Gastrocnemius medialis (tissue), 4 donors: ENCODE measurements around the gene AIMP1. TPM values are rescaled to one million over a fixed set of nuclear protein-coding genes. Genes with fewer than 3 reads are reported as not detected.

Source experiments
- ATAC-seq, 2 donors: fragments of 150-250 bp; one replicate each; pipeline ENCODE4 v1.9.1; 2016
- DNase-seq, 2 donors: peaks; one replicate each; pipeline ENCODE4 v3.0.0-alpha.2; 2019
- H3K27ac ChIP-seq, 4 donors: fragments of 200-600 bp; sonication (generic); 1 replicate in 1 of 4; 2 replicates in 3 of 4; pipeline ENCODE4 v1.5.1; 2016 to 2018; ENCODE audit warnings: mild to moderate bottlenecking in 2 of 4, moderate library complexity in 1 of 4
- H3K27me3 ChIP-seq, 3 donors: fragments of 200-600 bp; sonication (generic) in 2 of 3; 1 replicate in 1 of 3; 2 replicates in 2 of 3; pipeline versions ENCODE4 v1.5.1 to v1.6.0; 2016 to 2019; ENCODE audit warnings: mild to moderate bottlenecking in 1 of 3, moderate library complexity in 1 of 3
- H3K36me3 ChIP-seq, 2 donors: fragments of 200-600 bp; sonication (generic) in 1 of 2; one replicate each; pipeline ENCODE4 v1.5.1; 2017 to 2018
- H3K4me1 ChIP-seq, 2 donors: fragments of 200-600 bp; sonication (generic) in 1 of 2; one replicate each; pipeline ENCODE4 v1.5.1; 2016 to 2017; ENCODE audit warnings: mild to moderate bottlenecking in 2 of 2
- H3K4me3 ChIP-seq, 4 donors: fragments of 200-600 bp; sonication (generic) in 3 of 4; 1 replicate in 1 of 4; 2 replicates in 3 of 4; pipeline ENCODE4 v1.5.1; 2016 to 2019; ENCODE audit warnings: mild to moderate bottlenecking in 2 of 4
- H3K9me3 ChIP-seq, 3 donors: fragments of 200-600 bp; sonication (generic) in 2 of 3; 1 replicate in 1 of 3; 2 replicates in 2 of 3; pipeline ENCODE4 v1.5.1; 2016 to 2019
- POLR2A ChIP-seq, 2 donors: fragments of 450-650 bp; IDR thresholded peaks; one replicate each; pipeline ENCODE4 v1.6.1; 2017; ENCODE audit warnings: antibody characterized with exemption in 2 of 2, mild to moderate bottlenecking in 2 of 2, moderate library complexity in 2 of 2
- in situ Hi-C, 4 donors: fragments of 200-750 bp; cut with MboI; loops; one replicate each; pipeline versions ENCODE4 v1.15.0 to v1.8.0; 2017; ENCODE audit warnings: low sequenced_read_pairs in 4 of 4
- intact Hi-C: fragments of 100-400 bp; cut with DNase I; formaldehyde crosslinking; loops from one replicate; pipeline ENCODE4 v1.15.1; 2023; ENCODE audit warnings: low total_unique reads
- total RNA-seq, 4 donors: library from RNA; depleted of rRNA; stranded (reverse); fragments of >200 nt; gene quantifications; one replicate each; pipeline versions ENCODE4 v1.1.0 to v1.2.3, GENCODE V29; 2016
- TF ChIP-seq, protein P1 (sequence below), 5 experiments: fragments of 450-650 bp in 3 of 5; fragments of 200-600 bp in 2 of 5; sonication (generic) in 2 of 5; IDR thresholded peaks in 4 of 5; conservative IDR thresholded peaks in 1 of 5; 1 replicate in 4 of 5; 2 replicates in 1 of 5; pipeline ENCODE4 v1.5.1; 2016 to 2019; ENCODE audit warnings: antibody characterized with exemption in 5 of 5, mild to moderate bottlenecking in 3 of 5, moderate library complexity in 3 of 5

The AIMP1 gene
- total RNA-seq, 4 donors from 2014 or later, result 23.2 to 30.0 (median 27.4) TPM

DNA sequence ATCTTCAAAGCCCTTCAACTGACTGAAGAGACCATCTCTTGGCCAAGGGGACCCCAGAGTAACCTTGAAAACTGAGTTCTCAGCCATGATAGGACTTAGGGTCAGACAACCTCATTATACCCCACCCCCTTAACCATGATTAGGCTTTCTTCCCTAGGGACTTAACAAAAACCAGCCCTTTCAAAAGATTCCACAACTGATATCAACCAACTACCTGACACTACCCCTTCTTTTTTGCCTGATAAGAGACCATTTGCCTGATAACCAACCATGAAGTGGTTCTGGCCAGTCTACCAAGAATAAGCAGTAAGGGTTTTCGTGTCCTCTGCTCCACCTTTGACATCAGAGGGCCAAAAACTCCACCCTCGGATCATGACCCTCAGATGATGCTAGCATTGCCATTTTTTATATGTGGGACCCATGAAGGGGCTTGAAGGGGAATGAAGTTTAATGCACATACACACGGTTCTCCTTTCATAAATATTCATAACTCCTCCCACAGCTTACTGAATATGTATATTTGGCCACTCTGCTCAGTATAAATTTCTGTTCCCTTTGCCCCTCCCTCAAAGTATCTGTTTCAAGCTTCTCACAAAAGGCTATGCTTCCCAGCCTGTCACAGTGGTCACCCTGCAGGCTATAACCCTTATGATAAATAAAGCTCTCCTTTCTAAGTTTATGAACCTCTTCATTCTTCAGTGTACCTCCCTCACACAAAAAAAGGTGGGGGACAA is 12.6 kb upstream of the AIMP1 start:
- H3K27ac ChIP-seq, result no peak overlapping the region
- TF ChIP-seq, protein P1, sequence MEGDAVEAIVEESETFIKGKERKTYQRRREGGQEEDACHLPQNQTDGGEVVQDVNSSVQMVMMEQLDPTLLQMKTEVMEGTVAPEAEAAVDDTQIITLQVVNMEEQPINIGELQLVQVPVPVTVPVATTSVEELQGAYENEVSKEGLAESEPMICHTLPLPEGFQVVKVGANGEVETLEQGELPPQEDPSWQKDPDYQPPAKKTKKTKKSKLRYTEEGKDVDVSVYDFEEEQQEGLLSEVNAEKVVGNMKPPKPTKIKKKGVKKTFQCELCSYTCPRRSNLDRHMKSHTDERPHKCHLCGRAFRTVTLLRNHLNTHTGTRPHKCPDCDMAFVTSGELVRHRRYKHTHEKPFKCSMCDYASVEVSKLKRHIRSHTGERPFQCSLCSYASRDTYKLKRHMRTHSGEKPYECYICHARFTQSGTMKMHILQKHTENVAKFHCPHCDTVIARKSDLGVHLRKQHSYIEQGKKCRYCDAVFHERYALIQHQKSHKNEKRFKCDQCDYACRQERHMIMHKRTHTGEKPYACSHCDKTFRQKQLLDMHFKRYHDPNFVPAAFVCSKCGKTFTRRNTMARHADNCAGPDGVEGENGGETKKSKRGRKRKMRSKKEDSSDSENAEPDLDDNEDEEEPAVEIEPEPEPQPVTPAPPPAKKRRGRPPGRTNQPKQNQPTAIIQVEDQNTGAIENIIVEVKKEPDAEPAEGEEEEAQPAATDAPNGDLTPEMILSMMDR (IDR thresholded peaks at IDR 0.05 in 4 of 5, conservative IDR thresholded peaks at IDR 0.05 in 1 of 5), result no peak
- no peak for TF ChIP-seq POLR2A (IDR thresholded peaks at IDR 0.05)
- no peak overlapping the region for H3K4me3 ChIP-seq
- ATAC-seq (no peak), DNase-seq (no peak)
- peaks cover 0 to 9% of the 10 kb centered on the region in 2 donors for H3K36me3 ChIP-seq
- intact Hi-C loops (no loop called here), in situ Hi-C loops (no loop called here)
- H3K9me3 ChIP-seq, result no peaks in the 10 kb centered on the region
- H3K27me3 ChIP-seq, result no peaks in the 10 kb centered on the region
- H3K4me1 ChIP-seq, result no peaks in the 10 kb centered on the region

DNA sequence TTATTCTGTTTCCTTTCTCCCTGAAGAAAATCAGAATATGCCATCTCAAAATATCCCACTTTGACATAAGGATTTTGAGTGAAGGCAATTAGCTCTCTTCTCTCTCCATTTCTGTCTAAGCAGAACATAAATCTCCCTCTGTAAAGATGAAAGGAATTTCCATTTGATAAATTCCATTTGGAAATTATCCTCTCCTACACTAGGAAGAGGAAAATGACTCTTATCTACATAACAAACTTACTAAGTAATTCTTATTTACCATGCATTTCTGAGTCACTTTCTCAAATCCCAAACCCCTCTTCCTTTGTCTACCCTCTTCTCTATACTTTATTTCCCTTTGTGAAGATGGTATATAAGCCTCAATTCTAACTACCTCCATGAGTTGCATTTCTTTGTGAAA is 11.7 kb upstream of the AIMP1 start:
- Histone ChIP-seq H3K36me3 (peaks cover 0 to 9% of the 10 kb centered on the region in 2 donors), H3K27me3 (no peaks in the 10 kb centered on the region), H3K27ac (no peak overlapping the region), H3K4me3 (no peak overlapping the region), H3K9me3 (no peaks in the 10 kb centered on the region), H3K4me1 (no peaks in the 10 kb centered on the region)
- ATAC-seq, result no peak
- in situ Hi-C loops, result no loop called here
- intact Hi-C loops, result no loop called here
- TF ChIP-seq POLR2A (IDR thresholded peaks at IDR 0.05), result no peak
- TF ChIP-seq, protein P1 (IDR thresholded peaks at IDR 0.05 in 4 of 5, conservative IDR thresholded peaks at IDR 0.05 in 1 of 5), result no peak
- DNase-seq, result no peak

DNA sequence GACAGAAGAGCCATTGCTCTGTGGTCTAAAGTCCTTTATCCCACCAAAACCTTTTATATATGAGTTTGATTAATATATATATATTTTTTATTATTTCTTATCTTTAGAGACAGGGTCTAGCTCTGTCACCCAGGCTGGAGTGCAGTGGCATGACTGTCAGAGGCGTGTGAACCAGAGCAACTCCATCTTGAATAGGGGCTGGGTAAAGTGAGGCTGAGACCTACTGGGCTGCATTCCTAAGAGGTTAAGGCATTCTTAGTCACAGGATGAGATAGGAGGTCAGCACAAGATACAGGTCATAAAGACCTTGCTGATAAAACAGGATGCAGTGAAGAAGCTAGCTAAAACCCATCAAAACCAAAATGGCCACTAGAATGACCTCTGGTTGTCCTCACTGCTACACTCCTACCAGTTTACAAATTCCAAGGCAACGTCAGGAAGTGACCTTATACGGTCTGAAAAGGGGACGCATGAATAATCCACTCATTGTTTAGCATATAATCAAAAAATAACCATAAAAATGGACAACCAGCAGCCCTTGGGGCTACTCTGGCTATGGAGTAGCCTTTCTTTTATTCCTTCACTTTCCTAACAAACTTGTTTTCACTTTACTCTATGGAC is 10.8 kb upstream of the AIMP1 start:
- Histone ChIP-seq H3K27ac (no peak overlapping the region), H3K4me3 (no peak overlapping the region), H3K36me3 (peaks cover 0 to 9% of the 10 kb centered on the region in 2 donors), H3K9me3 (no peaks in the 10 kb centered on the region), H3K4me1 (peaks cover 0 to under 1% of the 10 kb centered on the region in 2 donors), H3K27me3 (no peaks in the 10 kb centered on the region)
- TF ChIP-seq POLR2A (IDR thresholded peaks at IDR 0.05), result no peak
- TF ChIP-seq, protein P1 (IDR thresholded peaks at IDR 0.05 in 4 of 5, conservative IDR thresholded peaks at IDR 0.05 in 1 of 5), result no peak
- no peak for ATAC-seq
- intact Hi-C loops (no loop called here), in situ Hi-C loops (no loop called here)
- DNase-seq, result no peak

DNA sequence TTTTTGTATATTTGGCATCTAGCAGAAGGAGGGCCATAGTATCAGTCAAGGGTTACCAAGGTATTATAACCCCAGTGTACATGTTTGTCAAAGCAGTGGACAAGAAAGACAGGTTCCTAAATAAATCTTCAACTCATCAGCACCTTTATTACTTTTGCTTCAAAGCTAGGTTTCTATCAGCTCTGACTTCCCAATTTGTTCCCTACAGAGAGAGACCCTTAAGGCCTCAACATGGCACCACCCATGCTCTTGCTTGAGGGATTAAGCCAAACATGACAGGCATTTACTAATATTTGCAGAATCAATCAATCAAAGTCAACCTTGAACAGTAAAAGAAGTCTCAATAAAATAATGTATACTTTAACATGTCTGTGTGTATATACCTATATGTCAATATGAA is 9.8 kb upstream of the AIMP1 start:
- Histone ChIP-seq H3K9me3 (no peaks in the 10 kb centered on the region), H3K27me3 (no peaks in the 10 kb centered on the region), H3K4me3 (no peak overlapping the region), H3K27ac (no peak overlapping the region), H3K4me1 (peaks cover 0 to 3% of the 10 kb centered on the region in 2 donors), H3K36me3 (peaks cover 0 to 9% of the 10 kb centered on the region in 2 donors)
- no peak for ATAC-seq
- DNase-seq, result no peak
- TF ChIP-seq, protein P1 (IDR thresholded peaks at IDR 0.05 in 4 of 5, conservative IDR thresholded peaks at IDR 0.05 in 1 of 5), result no peak
- no peak for TF ChIP-seq POLR2A (IDR thresholded peaks at IDR 0.05)
- intact Hi-C loops (no loop called here), in situ Hi-C loops (no loop called here)
